ENCODE measurements around the gene CHSY1. TPM values are rescaled to one million over a fixed set of nuclear protein-coding genes. Genes with fewer than 3 reads are reported as not detected.

CHSY1 gene
- total and polyA plus RNA-seq, 2 donors (not counting 1 experiment from before 2014, with no cell fraction given): 4.7 to 20.3 TPM

- no peak for ATAC-seq (ENCODE audit: low read depth)
- H3K4me1 Mint-ChIP-seq: peaks cover 36% of the 10 kb centered on the region
- TF ChIP-seq EZH2 (IDR thresholded peaks at IDR 0.05; ENCODE audit: borderline replicate concordance, insufficient read depth, low read depth, low read length, poor library complexity, severe bottlenecking): no peak
- TF ChIP-seq CTCF (IDR thresholded peaks at IDR 0.05): no peak
- peak overlapping the region; percentile 96 for H3K4me3 Mint-ChIP-seq
- H2AFZ ChIP-seq (ENCODE audit: insufficient read depth, low read depth, low read length, poor library complexity, severe bottlenecking): no peak overlapping the region
- WGBS (ENCODE audit: insufficient coverage): no CpG with 5 or more reads among the region's 9 CpGs
- H3K4me2 ChIP-seq (replicated peaks; ENCODE audit: low read depth, low read length, poor library complexity, severe bottlenecking): no peak overlapping the region
- POLR2A ChIA-PET: no interaction called here
- no peak for DNase-seq
- no peak overlapping the region for H3K9ac ChIP-seq (ENCODE audit: low read length)
- H4K20me1 ChIP-seq (ENCODE audit: control insufficient read depth, insufficient read depth, low read length, poor library complexity, severe bottlenecking): peaks cover 31% of the 10 kb centered on the region
- CTCF ChIA-PET: interaction anchor here (1.5 to 13.9 kb wide), 4 partner anchors 8 to 359 kb away, joined by 3 to 159 read pairs (median 10); no protein-coding TSS in a partner anchor
- H3K27ac Mint-ChIP-seq: peak overlapping the region; percentile 98
- H3K9me3 ChIP-seq (ENCODE audit: control extremely low read depth in 1 of 3, control insufficient read depth in 2 of 3, insufficient read depth in 1 of 3, low read length in 2 of 3): peaks cover 0 to 4% (median 0%) of the 10 kb centered on the region in 3 donors
- peaks cover 28% of the 10 kb centered on the region in 2 donors for H3K4me1 ChIP-seq (ENCODE audit: control insufficient read depth in 2 of 2, insufficient read depth in 2 of 2, low read length in 2 of 2)
- H3K36me3 ChIP-seq (replicated peaks in 1 of 2; ENCODE audit: control extremely low read depth in 1 of 2, control insufficient read depth in 1 of 2, extremely low read depth in 1 of 2, insufficient read depth in 2 of 2, low read length in 1 of 2): peaks cover 4 to 5% of the 10 kb centered on the region in 2 experiments
- H3K79me2 ChIP-seq (ENCODE audit: control insufficient read depth, insufficient read depth, low read length): peaks cover 34% of the 10 kb centered on the region
- H3K4me3 ChIP-seq (ENCODE audit: control extremely low read depth in 1 of 5, extremely low read depth in 1 of 5, insufficient read depth in 1 of 5, low read depth in 2 of 5, low read length in 4 of 5): no peak overlapping the region
- H3K27me3 Mint-ChIP-seq: no peaks in the 10 kb centered on the region
- intact Hi-C loops (cut with micrococcal nuclease): no loop called here
- no peaks in the 10 kb centered on the region for H3K27me3 ChIP-seq (replicated peaks in 1 of 4; ENCODE audit: control extremely low read depth in 1 of 4, control insufficient read depth in 3 of 4, insufficient read depth in 4 of 4, low read length in 3 of 4)
- H3K9me3 Mint-ChIP-seq (ENCODE audit: insufficient read depth): no peaks in the 10 kb centered on the region
- no peak overlapping the region for H3K27ac ChIP-seq (ENCODE audit: low read length in 2 of 2)
Observed at GRCh38 chr15:101296418-101297405, 44.9 kb upstream of the CHSY1 start.
